Activated naive CD8-positive, alpha-beta T cell treated with anti-CD3 and anti-CD28 coated beads, Interleukin-2, amount 10 ng/mL, durations not matched to agents 7 days and 5 days (primary cell): ENCODE measurements around the gene MLLT11. TPM values are rescaled to one million over a fixed set of nuclear protein-coding genes. Genes with fewer than 3 reads are reported as not detected.
"Not testable (repeated sequence)": the region's sequence is repeated elsewhere in the genome, so short reads cannot be mapped to it uniquely, and the experiment has no call there.

ENCODE experiments used
- ATAC-seq: fragments of 150-1000 bp; cut with Tn5 transposase; one replicate; pipeline ENCODE4 v1.10.0; 2021; ENCODE audit warnings: low read depth, moderate library complexity
- POLR2A ChIA-PET: fragments of 350-600 bp; sonication (Branson Sonifier 250); formaldehyde crosslinking; loops from one replicate; lab custom pipeline; 2021; ENCODE audit warnings: antibody characterized with exemption; lab: Charles Lee
- DNase-seq: peaks from one replicate; pipeline ENCODE4 v3.0.0; 2021
- H3K27ac Mint-ChIP-seq: one replicate; pipeline ENCODE4 v1.8.0; 2022; ENCODE audit warnings: mild to moderate bottlenecking, mixed read lengths
- H3K27me3 Mint-ChIP-seq: one replicate; pipeline ENCODE4 v1.8.0; 2022; ENCODE audit warnings: mild to moderate bottlenecking, moderate library complexity, mixed read lengths
- H3K36me3 Mint-ChIP-seq: one replicate; pipeline ENCODE4 v1.8.0; 2021; ENCODE audit warnings: mild to moderate bottlenecking, mixed read lengths
- H3K4me1 Mint-ChIP-seq: one replicate; pipeline ENCODE4 v1.8.0; 2021; ENCODE audit warnings: mixed read lengths
- H3K4me3 Mint-ChIP-seq: one replicate; pipeline ENCODE4 v1.8.0; 2022; ENCODE audit warnings: mild to moderate bottlenecking, moderate library complexity, mixed read lengths
- H3K9me3 Mint-ChIP-seq: one replicate; pipeline ENCODE4 v1.8.0; 2021; ENCODE audit warnings: mixed read lengths
- total RNA-seq, 2 experiments: library from RNA; stranded (reverse); gene quantifications; one replicate each; pipeline ENCODE4 v1.2.3, GENCODE V29; 2021

MLLT11 gene
- total RNA-seq, 2 experiments from 2014 or later = 5.4 to 6.0 TPM

GRCh38 chr1:151060657-151061421 is 642 bp downstream of the MLLT11 start:
- no peak for DNase-seq
- Mint-ChIP-seq H3K4me3 (peak overlapping the region; percentile 92), H3K9me3 (no peaks in the 10 kb centered on the region), H3K27me3 (no peaks in the 10 kb centered on the region), H3K4me1 (peaks cover 37% of the 10 kb centered on the region), H3K27ac (peak overlapping the region; percentile 96), H3K36me3 (peaks cover 30% of the 10 kb centered on the region)
- no peak for ATAC-seq
- POLR2A ChIA-PET = interaction anchor here (1.2 to 7.0 kb wide), 7 partner anchors 11 to 100 kb away, joined by 3 to 90 read pairs (median 13); partner anchors contain the start of genes C1orf56, GABPB2, MINDY1 and TNFAIP8L2

GRCh38 chr1:151061704-151062103 is 1.5 kb downstream of the MLLT11 start:
- Mint-ChIP-seq H3K4me3 (no peak overlapping the region), H3K9me3 (no peaks in the 10 kb centered on the region), H3K36me3 (peaks cover 26% of the 10 kb centered on the region), H3K27ac (no peak overlapping the region), H3K27me3 (no peaks in the 10 kb centered on the region), H3K4me1 (peaks cover 28% of the 10 kb centered on the region)
- DNase-seq (no peak), ATAC-seq (no peak)
- POLR2A ChIA-PET = interaction anchor here (0.7 to 6.2 kb wide), 2 partner anchors 10 to 97 kb away, joined by 4 to 74 read pairs; partner anchors contain the start of gene GABPB2

GRCh38 chr1:151062741-151063371 is 2.7 kb downstream of the MLLT11 start:
- Mint-ChIP-seq H3K27ac (no peak overlapping the region), H3K4me1 (peaks cover 21% of the 10 kb centered on the region), H3K36me3 (peaks cover 20% of the 10 kb centered on the region), H3K9me3 (no peaks in the 10 kb centered on the region), H3K4me3 (no peak overlapping the region), H3K27me3 (no peaks in the 10 kb centered on the region)
- POLR2A ChIA-PET = interaction anchor here (6.2 kb wide), 1 partner anchor 9 kb away, joined by 74 read pairs; the partner anchor contains the start of gene GABPB2
- DNase-seq = no peak
- ATAC-seq = no peak

- Mint-ChIP-seq H3K27ac (no peak overlapping the region), H3K27me3 (no peaks in the 10 kb centered on the region), H3K4me3 (no peak overlapping the region), H3K9me3 (no peaks in the 10 kb centered on the region), H3K36me3 (peaks cover 19% of the 10 kb centered on the region), H3K4me1 (peaks cover 20% of the 10 kb centered on the region)
- no peak for ATAC-seq
- POLR2A ChIA-PET = interaction anchor here (0.6 kb wide), 1 partner anchor 41 kb away, joined by 3 read pairs; no protein-coding TSS in a partner anchor
- DNase-seq = no peak
These were observed 5.0 kb downstream of the MLLT11 start for GRCh38 chr1:151065089-151065645.

GRCh38 chr1:151067185-151067584 is 7.0 kb downstream of the MLLT11 start:
- POLR2A ChIA-PET = interaction anchor here (0.6 to 1.5 kb wide), 3 partner anchors 8 to 103 kb away, joined by 4 to 8 read pairs (median 5); partner anchors contain the start of gene CDC42SE1
- DNase-seq (peak; percentile 5), ATAC-seq (no peak)
- Mint-ChIP-seq H3K36me3 (peaks cover 20% of the 10 kb centered on the region), H3K27ac (no peak overlapping the region), H3K27me3 (no peaks in the 10 kb centered on the region), H3K9me3 (no peaks in the 10 kb centered on the region), H3K4me1 (peaks cover 13% of the 10 kb centered on the region), H3K4me3 (no peak overlapping the region)

- Mint-ChIP-seq H3K9me3 (no peaks in the 10 kb centered on the region), H3K27me3 (no peaks in the 10 kb centered on the region), H3K36me3 (peaks cover 24% of the 10 kb centered on the region), H3K27ac (peak overlapping the region; percentile 99), H3K4me1 (peaks cover 16% of the 10 kb centered on the region), H3K4me3 (peak overlapping the region; percentile 97)
- POLR2A ChIA-PET = interaction anchor here (0.6 to 5.0 kb wide), 3 partner anchors 9 to 22 kb away, joined by 3 to 74 read pairs (median 7); partner anchors contain the start of genes CDC42SE1 and MLLT11
- DNase-seq (no peak), ATAC-seq (no peak)
These were observed 8.9 kb downstream of the MLLT11 start for GRCh38 chr1:151069103-151069486.

- peak; percentile 83 for ATAC-seq
- peaks cover 24% of the 10 kb centered on the region for H3K36me3 Mint-ChIP-seq
- H3K4me3 Mint-ChIP-seq = peak within 1 kb of the TSS; percentile 97
- peak within 1 kb of the TSS; percentile 99 for H3K27ac Mint-ChIP-seq
- no peaks in the 10 kb centered on the region for H3K9me3 Mint-ChIP-seq
- POLR2A ChIA-PET = interaction anchor here (0.6 to 5.0 kb wide), 12 partner anchors 11 to 908 kb away, joined by 3 to 74 read pairs (median 4); partner anchors contain the start of genes C1orf56, CDC42SE1, MLLT11 and TNFAIP8L2
- DNase-seq = peak; percentile 92
- peaks cover 16% of the 10 kb centered on the region for H3K4me1 Mint-ChIP-seq
- no peaks in the 10 kb centered on the region for H3K27me3 Mint-ChIP-seq
These were observed 10.5 kb downstream of the MLLT11 start, which contains the start of gene GABPB2 for GRCh38 chr1:151070474-151071276. Gene GABPB2 (plus strand): TSS chr1:151070761. CDS start chr1:151088190, 17,429 bp downstream.

- Mint-ChIP-seq H3K27ac (peak overlapping the region; percentile 99), H3K9me3 (no peaks in the 10 kb centered on the region), H3K36me3 (peaks cover 20% of the 10 kb centered on the region), H3K27me3 (no peaks in the 10 kb centered on the region), H3K4me1 (peaks cover 16% of the 10 kb centered on the region), H3K4me3 (peak overlapping the region; percentile 97)
- DNase-seq = no peak
- POLR2A ChIA-PET = interaction anchor here (1.0 to 5.0 kb wide), 4 partner anchors 12 to 118 kb away, joined by 3 to 74 read pairs (median 7); partner anchors contain the start of genes CDC42SE1, MLLT11, TNFAIP8L2 and VPS72
- ATAC-seq = no peak
These were observed 12.0 kb downstream of the MLLT11 start for GRCh38 chr1:151072224-151072623.

GRCh38 chr1:151085953-151086559 is 25.9 kb downstream of the MLLT11 start:
- Mint-ChIP-seq H3K9me3 (no peaks in the 10 kb centered on the region), H3K4me3 (no peak overlapping the region), H3K36me3 (peaks cover 10% of the 10 kb centered on the region), H3K27me3 (no peaks in the 10 kb centered on the region), H3K27ac (no peak overlapping the region), H3K4me1 (no peaks in the 10 kb centered on the region)
- POLR2A ChIA-PET = interaction anchor here (0.6 to 1.1 kb wide), 2 partner anchors 13 to 110 kb away, joined by 3 read pairs; no protein-coding TSS in a partner anchor
- ATAC-seq (no peak), DNase-seq (no peak)

- H3K4me3 Mint-ChIP-seq, H3K9me3 Mint-ChIP-seq, H3K36me3 Mint-ChIP-seq, ATAC-seq, H3K27me3 Mint-ChIP-seq, POLR2A ChIA-PET, H3K27ac Mint-ChIP-seq, H3K4me1 Mint-ChIP-seq, DNase-seq: not testable (repeated sequence)
These were observed 37.2 kb downstream of the MLLT11 start for GRCh38 chr1:151097426-151097825.

GRCh38 chr1:151098126-151098525 is 37.9 kb downstream of the MLLT11 start:
- POLR2A ChIA-PET = interaction anchor here (0.7 to 2.1 kb wide), 2 partner anchors 56 to 59 kb away, joined by 5 to 22 read pairs; partner anchors contain the start of gene TNFAIP8L2
- Mint-ChIP-seq H3K4me3 (no peak overlapping the region), H3K4me1 (no peaks in the 10 kb centered on the region), H3K27ac (no peak overlapping the region), H3K27me3 (no peaks in the 10 kb centered on the region), H3K36me3 (peaks cover 2% of the 10 kb centered on the region), H3K9me3 (no peaks in the 10 kb centered on the region)
- no peak for ATAC-seq
- no peak for DNase-seq

GRCh38 chr1:151104630-151105029 is 44.4 kb downstream of the MLLT11 start:
- no peak overlapping the region for H3K4me3 Mint-ChIP-seq
- DNase-seq = no peak
- H3K4me1 Mint-ChIP-seq = no peaks in the 10 kb centered on the region
- no peaks in the 10 kb centered on the region for H3K9me3 Mint-ChIP-seq
- H3K27me3 Mint-ChIP-seq = no peaks in the 10 kb centered on the region
- POLR2A ChIA-PET = no interaction called here
- ATAC-seq = no peak
- no peak overlapping the region for H3K27ac Mint-ChIP-seq
- H3K36me3 Mint-ChIP-seq = no peaks in the 10 kb centered on the region
